ENCODE data around the gene MRPL42.

Gene MRPL42

DNA sequence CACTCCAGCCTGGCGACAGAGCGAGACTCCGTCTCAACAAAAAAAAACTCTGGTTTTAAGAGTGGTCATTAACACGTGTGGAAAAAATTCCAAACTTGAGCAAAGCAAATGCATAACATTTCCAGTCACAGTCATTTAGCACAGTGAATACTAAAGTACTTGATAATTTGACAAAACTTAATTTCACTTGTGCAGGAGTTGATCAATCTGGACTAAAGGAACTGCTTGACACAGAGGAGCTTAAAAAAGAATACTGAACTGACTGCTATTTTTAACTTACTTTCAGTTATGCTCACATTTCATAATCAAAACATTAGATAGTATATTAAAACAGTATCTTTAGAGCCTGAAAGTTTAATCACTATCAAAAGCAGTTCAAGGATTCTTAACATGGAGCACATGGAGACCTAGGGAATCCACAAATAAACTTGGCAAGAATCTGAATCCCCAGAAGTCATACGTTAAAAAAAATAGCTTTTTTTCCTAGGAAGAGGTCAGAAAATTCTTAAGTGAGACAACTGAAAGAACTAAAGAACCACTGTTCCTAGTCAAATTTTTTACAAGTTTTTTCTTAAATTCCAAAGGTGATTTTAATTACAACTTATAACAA, 33.0 kb upstream of the MRPL42 start:
- peaks cover 27% of the 10 kb centered on the region for H3K36me3 ChIP-seq (ENCODE audit: control insufficient read depth, low read length)
- peaks cover 56% of the 10 kb centered on the region for H4K20me1 ChIP-seq (ENCODE audit: control insufficient read depth, insufficient read depth, low read depth, low read length)
- peak overlapping the region; percentile 78 for H3K27ac ChIP-seq (ENCODE audit: low read depth, low read length)
- no peaks in the 10 kb centered on the region for H3K27me3 ChIP-seq (ENCODE audit: control insufficient read depth, low read length)
- H3K79me2 ChIP-seq (ENCODE audit: control insufficient read depth, low read length), result peaks cover 100% of the 10 kb centered on the region
- peaks cover 12% of the 10 kb centered on the region for H3F3A ChIP-seq (ENCODE audit: control insufficient read depth, insufficient read depth)
- H3K4me2 ChIP-seq (ENCODE audit: low read length), result peak overlapping the region; percentile 95
- no peaks in the 10 kb centered on the region for H3K9me2 ChIP-seq (replicated peaks; ENCODE audit: control insufficient read depth, low read length)
- H3K4me3 ChIP-seq (ENCODE audit: low read length), result peak overlapping the region; percentile 94
- TF ChIP-seq, protein P1, sequence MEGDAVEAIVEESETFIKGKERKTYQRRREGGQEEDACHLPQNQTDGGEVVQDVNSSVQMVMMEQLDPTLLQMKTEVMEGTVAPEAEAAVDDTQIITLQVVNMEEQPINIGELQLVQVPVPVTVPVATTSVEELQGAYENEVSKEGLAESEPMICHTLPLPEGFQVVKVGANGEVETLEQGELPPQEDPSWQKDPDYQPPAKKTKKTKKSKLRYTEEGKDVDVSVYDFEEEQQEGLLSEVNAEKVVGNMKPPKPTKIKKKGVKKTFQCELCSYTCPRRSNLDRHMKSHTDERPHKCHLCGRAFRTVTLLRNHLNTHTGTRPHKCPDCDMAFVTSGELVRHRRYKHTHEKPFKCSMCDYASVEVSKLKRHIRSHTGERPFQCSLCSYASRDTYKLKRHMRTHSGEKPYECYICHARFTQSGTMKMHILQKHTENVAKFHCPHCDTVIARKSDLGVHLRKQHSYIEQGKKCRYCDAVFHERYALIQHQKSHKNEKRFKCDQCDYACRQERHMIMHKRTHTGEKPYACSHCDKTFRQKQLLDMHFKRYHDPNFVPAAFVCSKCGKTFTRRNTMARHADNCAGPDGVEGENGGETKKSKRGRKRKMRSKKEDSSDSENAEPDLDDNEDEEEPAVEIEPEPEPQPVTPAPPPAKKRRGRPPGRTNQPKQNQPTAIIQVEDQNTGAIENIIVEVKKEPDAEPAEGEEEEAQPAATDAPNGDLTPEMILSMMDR (IDR thresholded peaks at IDR 0.05; ENCODE audit: low read depth, low read length, poor library complexity, severe bottlenecking), result no peak
- TF ChIP-seq EZH2phosphoT487 (IDR thresholded peaks at IDR 0.05; ENCODE audit: borderline replicate concordance, low read length), result no peak
- H3K4me1 ChIP-seq (ENCODE audit: control insufficient read depth, low read length), result peaks cover 94% of the 10 kb centered on the region
- no peaks in the 10 kb centered on the region for H3K9me3 ChIP-seq (ENCODE audit: control insufficient read depth, insufficient read depth, low read length)

GRCh38 chr12:93438266-93439050, 28.9 kb upstream of the MRPL42 start:
- peak overlapping the region; percentile 78 for H3K27ac ChIP-seq (ENCODE audit: low read depth, low read length)
- peak overlapping the region; percentile 94 for H3K4me3 ChIP-seq (ENCODE audit: low read length)
- H3K36me3 ChIP-seq (ENCODE audit: control insufficient read depth, low read length), result peaks cover 30% of the 10 kb centered on the region
- peak overlapping the region; percentile 95 for H3K4me2 ChIP-seq (ENCODE audit: low read length)
- H3K4me1 ChIP-seq (ENCODE audit: control insufficient read depth, low read length), result peaks cover 80% of the 10 kb centered on the region
- no peaks in the 10 kb centered on the region for H3K9me2 ChIP-seq (replicated peaks; ENCODE audit: control insufficient read depth, low read length)
- H3K79me2 ChIP-seq (ENCODE audit: control insufficient read depth, low read length), result peaks cover 96% of the 10 kb centered on the region
- H3K27me3 ChIP-seq (ENCODE audit: control insufficient read depth, low read length), result no peaks in the 10 kb centered on the region; the same call in 1 of the 2 replicates
- TF ChIP-seq, protein P1 (IDR thresholded peaks at IDR 0.05; ENCODE audit: low read depth, low read length, poor library complexity, severe bottlenecking), result no peak
- TF ChIP-seq EZH2phosphoT487 (IDR thresholded peaks at IDR 0.05; ENCODE audit: borderline replicate concordance, low read length), result no peak
- H4K20me1 ChIP-seq (ENCODE audit: control insufficient read depth, insufficient read depth, low read depth, low read length), result peaks cover 48% of the 10 kb centered on the region
- H3K9me3 ChIP-seq (ENCODE audit: control insufficient read depth, insufficient read depth, low read length), result no peaks in the 10 kb centered on the region
- H3F3A ChIP-seq (ENCODE audit: control insufficient read depth, insufficient read depth), result peaks cover 11% of the 10 kb centered on the region

GRCh38 chr12:93440043-93440835, 27.1 kb upstream of the MRPL42 start:
- H3K9me2 ChIP-seq (replicated peaks; ENCODE audit: control insufficient read depth, low read length), result no peaks in the 10 kb centered on the region
- H3K27ac ChIP-seq (ENCODE audit: low read depth, low read length), result peak overlapping the region; percentile 77
- H3K4me2 ChIP-seq (ENCODE audit: low read length), result peak overlapping the region; percentile 95
- H3K4me3 ChIP-seq (ENCODE audit: low read length), result peak overlapping the region; percentile 94
- peaks cover 45% of the 10 kb centered on the region for H4K20me1 ChIP-seq (ENCODE audit: control insufficient read depth, insufficient read depth, low read depth, low read length)
- no peaks in the 10 kb centered on the region; the same call in 1 of the 2 replicates for H3K27me3 ChIP-seq (ENCODE audit: control insufficient read depth, low read length)
- no peaks in the 10 kb centered on the region for H3K9me3 ChIP-seq (ENCODE audit: control insufficient read depth, insufficient read depth, low read length)
- peaks cover 9% of the 10 kb centered on the region for H3F3A ChIP-seq (ENCODE audit: control insufficient read depth, insufficient read depth)
- H3K36me3 ChIP-seq (ENCODE audit: control insufficient read depth, low read length), result peaks cover 27% of the 10 kb centered on the region
- TF ChIP-seq, protein P1 (IDR thresholded peaks at IDR 0.05; ENCODE audit: low read depth, low read length, poor library complexity, severe bottlenecking), result no peak
- no peak for TF ChIP-seq EZH2phosphoT487 (IDR thresholded peaks at IDR 0.05; ENCODE audit: borderline replicate concordance, low read length)
- H3K4me1 ChIP-seq (ENCODE audit: control insufficient read depth, low read length), result peaks cover 68% of the 10 kb centered on the region
- H3K79me2 ChIP-seq (ENCODE audit: control insufficient read depth, low read length), result peaks cover 82% of the 10 kb centered on the region
